HepG2 (cell line): ENCODE results near the gene BEST3. TPM values are rescaled to one million over a fixed set of nuclear protein-coding genes. Genes with fewer than 3 reads are reported as not detected.

ENCODE experiments used
- ATAC-seq: fragments of 200-7000 bp; cut with Tn5 transposase; 3 replicates; pipeline ENCODE4 v1.9.1; 2020; ENCODE audit warnings: mild to moderate bottlenecking, moderate library complexity
- BruUV-seq: library from RNA; stranded (reverse); fragments of 400-500 nt; replicated peaks from 2 replicates; lab custom pipeline; 2021; lab: Mats Ljungman, UMichigan
- CTCF ChIA-PET: fragments of 300-600 bp; formaldehyde crosslinking; extraction: SDS; loops from one replicate; lab custom pipeline; 2021; ENCODE audit warnings: low total read pairs, inconsistent platforms, low intra/inter-chr PET ratio; lab: Yijun Ruan, JAX
- POLR2A ChIA-PET: fragments of 350-600 bp; sonication (Branson Sonifier 250); formaldehyde crosslinking; loops from one replicate; lab custom pipeline; 2020; ENCODE audit warnings: antibody characterized with exemption, inconsistent platforms; lab: Yijun Ruan, JAX
- DNase-seq: peaks from one replicate; pipeline ENCODE4 v3.0.0-alpha.2; 2015; ENCODE audit warnings: low spot score
- FAIRE-seq: peaks from 3 replicates; lab custom pipeline; 2011; peaks lifted over from hg19 to GRCh38; lab: Jason Lieb, UNC
- H2AFZ ChIP-seq: one replicate; pipeline ENCODE4 v1.6.1; 2011; ENCODE audit warnings: low read length, inconsistent platforms
- H3K27ac ChIP-seq: fragments of 300-600 bp; 3 replicates; pipeline ENCODE4 v1.8.0; 2011; ENCODE audit warnings: mixed run types, mild to moderate bottlenecking, mixed read lengths, low read length, inconsistent platforms; ENCODE audit not compliant: insufficient read depth; ENCODE audit errors: extremely low read length
- H3K27me3 ChIP-seq, 2 experiments: fragments of 200-600 bp in 1 of 2; 2 replicates in 1 of 2; 3 replicates in 1 of 2; pipeline versions ENCODE4 v1.6.0 to v1.8.0; 2011; ENCODE audit warnings: low read length in 2 of 2, mild to moderate bottlenecking in 2 of 2, moderate library complexity in 2 of 2, inconsistent platforms in 1 of 2; ENCODE audit not compliant: insufficient read depth in 2 of 2, control insufficient read depth in 1 of 2
- H3K36me3 ChIP-seq, 2 experiments: fragments of 200-600 bp in 1 of 2; replicated peaks in 1 of 2; 2 replicates in 1 of 2; 3 replicates in 1 of 2; pipeline versions ENCODE4 v1.5.1 to v1.8.0; 2011; ENCODE audit warnings: low read length in 2 of 2, inconsistent platforms in 1 of 2; ENCODE audit not compliant: insufficient read depth in 2 of 2, control insufficient read depth in 1 of 2
- H3K4me1 ChIP-seq: 2 replicates; pipeline ENCODE4 v1.5.1; 2012; ENCODE audit warnings: low read length, inconsistent platforms; ENCODE audit not compliant: insufficient read depth
- H3K4me2 ChIP-seq: 2 replicates; pipeline ENCODE4 v1.6.0; 2011; ENCODE audit warnings: low read depth, low read length, inconsistent platforms
- H3K4me3 ChIP-seq, 3 experiments: fragments of 200-600 bp in 1 of 3; sonication (generic), shearing (Covaris generic) in 1 of 3; replicated peaks in 1 of 3; 2 replicates each; pipeline ENCODE4 v1.5.1; 2011 to 2016; ENCODE audit warnings: low read length in 3 of 3, inconsistent platforms in 2 of 3, low read depth in 2 of 3, mild to moderate bottlenecking in 2 of 3, control low read depth in 1 of 3, mixed read lengths in 1 of 3; ENCODE audit not compliant: insufficient read depth in 1 of 3
- H3K79me2 ChIP-seq: one replicate; pipeline ENCODE4 v1.6.1; 2011; ENCODE audit warnings: low read length, inconsistent platforms; ENCODE audit not compliant: insufficient read depth
- H3K9ac ChIP-seq: 2 replicates; pipeline ENCODE4 v1.6.0; 2011; ENCODE audit warnings: mild to moderate bottlenecking, low read depth, low read length, inconsistent platforms; ENCODE audit not compliant: insufficient read depth
- H3K9me3 ChIP-seq: 2 replicates; pipeline ENCODE4 v1.5.1; 2012; ENCODE audit warnings: mild to moderate bottlenecking, low read length
- H4K20me1 ChIP-seq: 2 replicates; pipeline ENCODE4 v1.6.0; 2011; ENCODE audit warnings: inconsistent platforms, mild to moderate bottlenecking, low read length, moderate library complexity; ENCODE audit not compliant: insufficient read depth
- CEBPB ChIP-seq: IDR thresholded peaks from 2 replicates; pipeline ENCODE4 v1.6.1; 2011; ENCODE audit warnings: low read depth, low read length, improper control_type of control experiment, borderline replicate concordance
- GPBP1L1 ChIP-seq: sonication (generic); formaldehyde crosslinking; IDR thresholded peaks from 2 replicates; pipeline ENCODE4 v1.5.0; 2020; ENCODE audit warnings: mild to moderate bottlenecking, missing genetic modification reagents
- GZF1 ChIP-seq: sonication (generic); formaldehyde crosslinking; IDR thresholded peaks from 2 replicates; pipeline ENCODE4 v1.5.1; 2020; ENCODE audit warnings: mild to moderate bottlenecking, missing genetic modification reagents
- HOXD1 ChIP-seq: sonication (generic); formaldehyde crosslinking; IDR thresholded peaks from 2 replicates; pipeline ENCODE4 v1.5.0; 2020; ENCODE audit warnings: missing genetic modification reagents
- NR0B2 ChIP-seq: sonication (generic); formaldehyde crosslinking; IDR thresholded peaks from 2 replicates; pipeline ENCODE4 v1.4.0; 2020; ENCODE audit warnings: mild to moderate bottlenecking, missing genetic modification reagents
- RBAK ChIP-seq: sonication (generic); formaldehyde crosslinking; IDR thresholded peaks from 2 replicates; pipeline ENCODE4 v1.5.1; 2020; ENCODE audit warnings: mild to moderate bottlenecking, missing genetic modification reagents
- ZFP90 ChIP-seq: sonication (generic); formaldehyde crosslinking; IDR thresholded peaks from 2 replicates; pipeline ENCODE4 v1.8.0; 2022; ENCODE audit warnings: missing genetic modification reagents, mild to moderate bottlenecking, inconsistent platforms, borderline replicate concordance
- ZNF101 ChIP-seq: sonication (generic); formaldehyde crosslinking; IDR thresholded peaks from 2 replicates; pipeline ENCODE4 v1.4.0; 2020; ENCODE audit warnings: mild to moderate bottlenecking, low read depth, missing genetic modification reagents, borderline replicate concordance
- ZNF326 ChIP-seq: sonication (generic); formaldehyde crosslinking; IDR thresholded peaks from 2 replicates; pipeline ENCODE4 v1.4.0; 2020; ENCODE audit warnings: missing genetic modification reagents, borderline replicate concordance
- ZNF382 ChIP-seq: sonication (generic); formaldehyde crosslinking; IDR thresholded peaks from 2 replicates; pipeline ENCODE4 v1.5.0; 2020; ENCODE audit warnings: missing genetic modification reagents, mild to moderate bottlenecking, borderline replicate concordance
- ZNF460 ChIP-seq: sonication (generic); formaldehyde crosslinking; IDR thresholded peaks from 2 replicates; pipeline ENCODE4 v1.5.1; 2020; ENCODE audit warnings: missing genetic modification reagents, mild to moderate bottlenecking, borderline replicate concordance
- ZNF501 ChIP-seq: sonication (generic); formaldehyde crosslinking; IDR thresholded peaks from 2 replicates; pipeline ENCODE4 v1.5.1; 2020; ENCODE audit warnings: mild to moderate bottlenecking, moderate library complexity, missing genetic modification reagents
- ZNF7 ChIP-seq: IDR thresholded peaks from 2 replicates; pipeline ENCODE4 v1.6.1; 2016; ENCODE audit warnings: missing biosample characterization, missing genetic modification reagents
- ZXDC ChIP-seq: sonication (generic); formaldehyde crosslinking; IDR thresholded peaks from 2 replicates; pipeline ENCODE4 v1.5.0; 2020; ENCODE audit warnings: mild to moderate bottlenecking, missing genetic modification reagents
- WGBS: methylation state at CpG from one replicate; pipeline ENCODE4 v1.1.6; 2017; ENCODE audit warnings: low lambda C conversion rate; 5-methylcytosine and 5-hydroxymethylcytosine counted together
- in situ Hi-C: cut with HindIII; loops from 2 replicates; pipeline ENCODE4 v1.10.0; 2017; ENCODE audit warnings: low pct_unique_long_range_greater_than_20kb; ENCODE audit not compliant: extremely low pct_ligation_motif_present
- intact Hi-C: fragments of 100-400 bp; cut with micrococcal nuclease; formaldehyde crosslinking; loops from one replicate; pipeline ENCODE4 v1.10.0; 2022; ENCODE audit not compliant: unreplicated experiment
- polyA plus RNA-seq, 8 experiments: library from polyadenylated mRNA; depleted of rRNA in 3 of 8; stranded (reverse) in 7 of 8; unstranded in 1 of 8; fragments of >200 nt; fragmentation: Illumina TruSeq in 4 of 8; extraction: Trizol in 4 of 8; gene quantifications; 2 replicates each; pipeline versions ENCODE4 v1.2.1 to v1.2.3, GENCODE V29; 2011 to 2016; ENCODE audit warnings: low read depth in 4 of 8, missing spikeins in 1 of 8, mixed read lengths in 1 of 8; ENCODE audit not compliant: insufficient read depth in 1 of 8
- total RNA-seq, 5 experiments: library from RNA; depleted of rRNA; stranded (reverse); fragments of >200 nt; fragmentation: Illumina TruSeq; extraction: Trizol; gene quantifications; 2 replicates each; pipeline ENCODE4 v1.2.3, GENCODE V29; 2016; ENCODE audit warnings: low read depth in 1 of 5

BEST3 gene
- total and polyA plus RNA-seq, 2 of the 13 experiments (the other 11 are each of a cell fraction or from before 2014, with no cell fraction given), result not detected

GRCh38 chr12:69660164-69660863, 38.8 kb downstream of the BEST3 start:
- H2AFZ ChIP-seq, result no peak overlapping the region
- CTCF ChIA-PET, result no interaction called here
- intact Hi-C loops (no loop called here), in situ Hi-C loops (no loop called here)
- no peak overlapping the region for H3K4me3 ChIP-seq
- no peak overlapping the region for H3K4me2 ChIP-seq
- DNase-seq (no peak), ATAC-seq (no peak), FAIRE-seq (no peak)
- H3K9me3 ChIP-seq, result no peaks in the 10 kb centered on the region
- H4K20me1 ChIP-seq, result no peaks in the 10 kb centered on the region
- peaks cover 22% of the 10 kb centered on the region for H3K4me1 ChIP-seq
- no peaks in the 10 kb centered on the region for H3K79me2 ChIP-seq
- TF ChIP-seq CEBPB (peak; percentile 38; the same call in 1 of the 2 replicates), ZNF501 (no peak)
- H3K27ac ChIP-seq, result no peak overlapping the region
- no peaks in the 10 kb centered on the region for H3K36me3 ChIP-seq
- H3K27me3 ChIP-seq, result no peaks in the 10 kb centered on the region; a peak in 1 of 5 replicates
- BruUV-seq, result no TSS peak
- no peak overlapping the region for H3K9ac ChIP-seq
- POLR2A ChIA-PET, result no interaction called here
- WGBS, result 3% methylated on average over 1 of the region's 1 CpG

GRCh38 chr12:69658203-69658602, 40.9 kb downstream of the BEST3 start:
- no peak for DNase-seq
- ATAC-seq, result no peak
- H3K9me3 ChIP-seq, result no peaks in the 10 kb centered on the region
- peaks cover 23% of the 10 kb centered on the region for H3K4me1 ChIP-seq
- H2AFZ ChIP-seq, result no peak overlapping the region
- H3K36me3 ChIP-seq, result no peaks in the 10 kb centered on the region
- no peak for FAIRE-seq
- no peaks in the 10 kb centered on the region for H3K79me2 ChIP-seq
- ChIA-PET CTCF (no interaction called here), POLR2A (no interaction called here)
- H3K27ac ChIP-seq, result no peak overlapping the region
- no peak overlapping the region for H3K4me3 ChIP-seq
- no peak overlapping the region for H3K4me2 ChIP-seq
- H3K9ac ChIP-seq, result no peak overlapping the region
- BruUV-seq, result no TSS peak
- in situ Hi-C loops (no loop called here), intact Hi-C loops (no loop called here)
- H4K20me1 ChIP-seq, result no peaks in the 10 kb centered on the region
- WGBS, result 20% methylated on average over 2 of the region's 2 CpGs
- H3K27me3 ChIP-seq, result no peaks in the 10 kb centered on the region; a peak in 1 of 5 replicates
- TF ChIP-seq RBAK, result no peak
- TF ChIP-seq ZNF326, result no peak
- TF ChIP-seq HOXD1 (CRISPR knock-in tag), result no peak
- TF ChIP-seq GPBP1L1, result no peak
- TF ChIP-seq ZFP90 (CRISPR knock-in tag), result no peak
- TF ChIP-seq ZNF460 (CRISPR knock-in tag), result no peak
- TF ChIP-seq ZNF382 (CRISPR knock-in tag), result no peak
- TF ChIP-seq ZXDC (CRISPR knock-in tag), result no peak
- no peak for TF ChIP-seq GZF1 (CRISPR knock-in tag)
- TF ChIP-seq NR0B2 (CRISPR knock-in tag), result no peak
- no peak for TF ChIP-seq ZNF101 (CRISPR knock-in tag)
- no peak for TF ChIP-seq ZNF7 (CRISPR knock-in tag)
